Stomach (tissue), 4 donors: ENCODE data around the gene NAA35.

Experiments used
- POLR2A ChIP-seq, 4 donors: fragments of 450-650 bp; IDR thresholded peaks; one replicate each; pipeline ENCODE4 v1.6.1; 2016; ENCODE audit warnings: antibody characterized with exemption in 4 of 4, control low read depth in 2 of 4, mild to moderate bottlenecking in 1 of 4, moderate library complexity in 1 of 4
- TF ChIP-seq, protein P1 (sequence below), 7 experiments: fragments of 450-650 bp in 4 of 7; fragments of 200-600 bp in 3 of 7; sonication (generic) in 3 of 7; IDR thresholded peaks; one replicate each; pipeline ENCODE4 v1.5.1; 2016 to 2019; ENCODE audit warnings: antibody characterized with exemption in 7 of 7, control low read depth in 2 of 7, mild to moderate bottlenecking in 1 of 7

DNA sequence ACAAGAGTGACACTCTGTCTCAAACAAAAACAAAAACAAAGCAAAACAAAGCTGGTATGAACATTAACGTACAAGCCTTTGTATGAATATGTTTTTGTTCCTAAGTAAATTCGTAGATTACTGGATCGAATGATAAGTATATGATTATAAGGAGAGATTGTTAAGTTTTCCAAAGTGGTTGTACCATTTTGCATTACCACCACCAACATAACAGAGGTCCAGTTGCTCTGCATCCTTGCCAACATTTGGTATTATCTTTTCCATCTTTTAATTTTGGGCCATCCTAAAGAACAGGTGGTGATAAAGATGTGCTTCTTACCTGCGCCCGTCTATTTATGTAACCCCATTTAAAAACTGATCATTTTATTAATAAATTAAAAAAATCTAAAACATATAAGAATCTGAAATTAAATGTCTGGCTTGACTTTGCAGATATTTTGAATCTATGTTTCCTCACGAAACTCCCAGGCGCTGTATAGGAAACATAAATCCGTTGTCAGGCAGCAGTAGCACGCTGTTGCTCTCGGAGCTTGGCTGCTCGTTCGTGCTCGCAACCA lies 593 bp upstream of the NAA35 start:
- TF ChIP-seq, protein P1, sequence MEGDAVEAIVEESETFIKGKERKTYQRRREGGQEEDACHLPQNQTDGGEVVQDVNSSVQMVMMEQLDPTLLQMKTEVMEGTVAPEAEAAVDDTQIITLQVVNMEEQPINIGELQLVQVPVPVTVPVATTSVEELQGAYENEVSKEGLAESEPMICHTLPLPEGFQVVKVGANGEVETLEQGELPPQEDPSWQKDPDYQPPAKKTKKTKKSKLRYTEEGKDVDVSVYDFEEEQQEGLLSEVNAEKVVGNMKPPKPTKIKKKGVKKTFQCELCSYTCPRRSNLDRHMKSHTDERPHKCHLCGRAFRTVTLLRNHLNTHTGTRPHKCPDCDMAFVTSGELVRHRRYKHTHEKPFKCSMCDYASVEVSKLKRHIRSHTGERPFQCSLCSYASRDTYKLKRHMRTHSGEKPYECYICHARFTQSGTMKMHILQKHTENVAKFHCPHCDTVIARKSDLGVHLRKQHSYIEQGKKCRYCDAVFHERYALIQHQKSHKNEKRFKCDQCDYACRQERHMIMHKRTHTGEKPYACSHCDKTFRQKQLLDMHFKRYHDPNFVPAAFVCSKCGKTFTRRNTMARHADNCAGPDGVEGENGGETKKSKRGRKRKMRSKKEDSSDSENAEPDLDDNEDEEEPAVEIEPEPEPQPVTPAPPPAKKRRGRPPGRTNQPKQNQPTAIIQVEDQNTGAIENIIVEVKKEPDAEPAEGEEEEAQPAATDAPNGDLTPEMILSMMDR (IDR thresholded peaks at IDR 0.05), result no peak
- TF ChIP-seq POLR2A (IDR thresholded peaks at IDR 0.05), result peak in 2 of 4 donors; percentile 63 to 68
